ENCODE results near the gene KDM1B. TPM values are rescaled to one million over a fixed set of nuclear protein-coding genes. Genes with fewer than 3 reads are reported as not detected.

Gene KDM1B
- total and polyA plus RNA-seq, 9 of the 15 experiments (the other 6 are each of a cell fraction or from before 2014, with no cell fraction given): 1.4 to 58.9 (median 36.3) TPM

DNA sequence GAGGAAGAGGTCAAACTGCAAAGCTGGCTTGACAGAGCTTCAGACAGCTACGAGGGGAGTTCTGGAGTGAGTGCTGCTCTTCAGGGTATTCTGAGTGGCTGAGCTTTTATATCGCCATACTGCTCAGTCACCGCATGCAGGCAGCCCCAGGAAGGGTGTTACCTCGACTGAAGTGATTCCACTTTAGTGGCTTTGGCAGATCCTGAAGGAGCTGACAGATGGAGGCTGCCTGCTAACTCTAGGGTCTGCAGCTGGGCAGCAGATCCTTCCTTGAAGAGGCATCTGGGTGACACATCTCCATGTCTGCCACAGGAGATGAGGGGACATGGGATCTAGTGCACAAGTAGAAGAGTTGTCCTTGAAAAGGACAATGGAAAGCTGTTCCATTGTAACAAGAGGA lies 112.8 kb downstream of the KDM1B start:
- in situ Hi-C loops (cut with MboI) (no loop called here), intact Hi-C loops (cut with micrococcal nuclease) (no loop called here)
- Histone ChIP-seq H4K20me1 (replicated peaks; ENCODE audit: control insufficient read depth, insufficient read depth, low read length) (peaks cover under 1% of the 10 kb centered on the region; the same call in 1 of the 2 replicates), H3K9me1 (ENCODE audit: control insufficient read depth, insufficient read depth, low read length) (no peaks in the 10 kb centered on the region), H3K36me3 (ENCODE audit: control insufficient read depth, insufficient read depth, low read length) (no peaks in the 10 kb centered on the region; the same call in 2 of the 3 replicates), H3K79me2 (ENCODE audit: control insufficient read depth, insufficient read depth, low read length) (peaks cover 16% of the 10 kb centered on the region), H3K4me2 (ENCODE audit: insufficient read depth, low read length) (no peak overlapping the region), H3K4me1 (replicated peaks in 1 of 2; ENCODE audit: control insufficient read depth in 2 of 2, insufficient read depth in 2 of 2, low read length in 2 of 2) (peaks cover 11 to 24% of the 10 kb centered on the region in 2 experiments; a peak in 4 of 5 replicates), H2AFZ (ENCODE audit: low read depth, low read length) (peak overlapping the region; percentile 42), H3K27me3 (ENCODE audit: control insufficient read depth in 2 of 2, insufficient read depth in 2 of 2, low read length in 2 of 2) (no peaks in the 10 kb centered on the region), H3K27ac (ENCODE audit: extremely low read depth, low read depth, low read length) (no peak overlapping the region), H3K9ac (ENCODE audit: insufficient read depth in 1 of 2, low read depth in 2 of 2, low read length in 2 of 2) (no peak overlapping the region), H3K9me3 (replicated peaks; ENCODE audit: control insufficient read depth, insufficient read depth, low read depth, low read length) (peaks cover 6% of the 10 kb centered on the region), H3K4me3 (no peak overlapping the region)
- ChIA-PET POLR2A (interaction anchor here (1.1 to 2.1 kb wide), 3 partner anchors 9 to 26 kb away, joined by 4 to 7 read pairs (median 6); no protein-coding TSS in a partner anchor), CTCF (ENCODE audit: low intra/inter-chr PET ratio) (no interaction called here)
- TF ChIP-seq RNF2 (IDR thresholded peaks at IDR 0.05) (no peak), SNIP1 (IDR thresholded peaks at IDR 0.05; ENCODE audit: low read depth) (no peak), CBFB (CRISPR knock-in tag; IDR thresholded peaks at IDR 0.05) (no peak), CHD4 (IDR thresholded peaks at IDR 0.05; ENCODE audit: insufficient read depth, insufficient replicate concordance, low read depth, low read length, poor library complexity, severe bottlenecking) (no peak), ZFP30 (CRISPR knock-in tag; IDR thresholded peaks at IDR 0.05; ENCODE audit: borderline replicate concordance) (no peak), SP2 (IDR thresholded peaks at IDR 0.05; ENCODE audit: extremely low read depth, low read depth, low read length, poor library complexity, severe bottlenecking) (no peak), ZNF436 (CRISPR knock-in tag; IDR thresholded peaks at IDR 0.05) (no peak), MYNN (IDR thresholded peaks at IDR 0.05) (no peak), MYNN (CRISPR knock-in tag; IDR thresholded peaks at IDR 0.05) (no peak)
- TF ChIP-seq, protein P1, sequence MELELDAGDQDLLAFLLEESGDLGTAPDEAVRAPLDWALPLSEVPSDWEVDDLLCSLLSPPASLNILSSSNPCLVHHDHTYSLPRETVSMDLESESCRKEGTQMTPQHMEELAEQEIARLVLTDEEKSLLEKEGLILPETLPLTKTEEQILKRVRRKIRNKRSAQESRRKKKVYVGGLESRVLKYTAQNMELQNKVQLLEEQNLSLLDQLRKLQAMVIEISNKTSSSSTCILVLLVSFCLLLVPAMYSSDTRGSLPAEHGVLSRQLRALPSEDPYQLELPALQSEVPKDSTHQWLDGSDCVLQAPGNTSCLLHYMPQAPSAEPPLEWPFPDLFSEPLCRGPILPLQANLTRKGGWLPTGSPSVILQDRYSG (tag; conservative IDR thresholded peaks at IDR 0.05; ENCODE audit: low read depth): no peak
- TF ChIP-seq, protein P2, sequence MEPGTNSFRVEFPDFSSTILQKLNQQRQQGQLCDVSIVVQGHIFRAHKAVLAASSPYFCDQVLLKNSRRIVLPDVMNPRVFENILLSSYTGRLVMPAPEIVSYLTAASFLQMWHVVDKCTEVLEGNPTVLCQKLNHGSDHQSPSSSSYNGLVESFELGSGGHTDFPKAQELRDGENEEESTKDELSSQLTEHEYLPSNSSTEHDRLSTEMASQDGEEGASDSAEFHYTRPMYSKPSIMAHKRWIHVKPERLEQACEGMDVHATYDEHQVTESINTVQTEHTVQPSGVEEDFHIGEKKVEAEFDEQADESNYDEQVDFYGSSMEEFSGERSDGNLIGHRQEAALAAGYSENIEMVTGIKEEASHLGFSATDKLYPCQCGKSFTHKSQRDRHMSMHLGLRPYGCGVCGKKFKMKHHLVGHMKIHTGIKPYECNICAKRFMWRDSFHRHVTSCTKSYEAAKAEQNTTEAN (CRISPR knock-in tag; IDR thresholded peaks at IDR 0.05): no peak
- TF ChIP-seq, protein P3, sequence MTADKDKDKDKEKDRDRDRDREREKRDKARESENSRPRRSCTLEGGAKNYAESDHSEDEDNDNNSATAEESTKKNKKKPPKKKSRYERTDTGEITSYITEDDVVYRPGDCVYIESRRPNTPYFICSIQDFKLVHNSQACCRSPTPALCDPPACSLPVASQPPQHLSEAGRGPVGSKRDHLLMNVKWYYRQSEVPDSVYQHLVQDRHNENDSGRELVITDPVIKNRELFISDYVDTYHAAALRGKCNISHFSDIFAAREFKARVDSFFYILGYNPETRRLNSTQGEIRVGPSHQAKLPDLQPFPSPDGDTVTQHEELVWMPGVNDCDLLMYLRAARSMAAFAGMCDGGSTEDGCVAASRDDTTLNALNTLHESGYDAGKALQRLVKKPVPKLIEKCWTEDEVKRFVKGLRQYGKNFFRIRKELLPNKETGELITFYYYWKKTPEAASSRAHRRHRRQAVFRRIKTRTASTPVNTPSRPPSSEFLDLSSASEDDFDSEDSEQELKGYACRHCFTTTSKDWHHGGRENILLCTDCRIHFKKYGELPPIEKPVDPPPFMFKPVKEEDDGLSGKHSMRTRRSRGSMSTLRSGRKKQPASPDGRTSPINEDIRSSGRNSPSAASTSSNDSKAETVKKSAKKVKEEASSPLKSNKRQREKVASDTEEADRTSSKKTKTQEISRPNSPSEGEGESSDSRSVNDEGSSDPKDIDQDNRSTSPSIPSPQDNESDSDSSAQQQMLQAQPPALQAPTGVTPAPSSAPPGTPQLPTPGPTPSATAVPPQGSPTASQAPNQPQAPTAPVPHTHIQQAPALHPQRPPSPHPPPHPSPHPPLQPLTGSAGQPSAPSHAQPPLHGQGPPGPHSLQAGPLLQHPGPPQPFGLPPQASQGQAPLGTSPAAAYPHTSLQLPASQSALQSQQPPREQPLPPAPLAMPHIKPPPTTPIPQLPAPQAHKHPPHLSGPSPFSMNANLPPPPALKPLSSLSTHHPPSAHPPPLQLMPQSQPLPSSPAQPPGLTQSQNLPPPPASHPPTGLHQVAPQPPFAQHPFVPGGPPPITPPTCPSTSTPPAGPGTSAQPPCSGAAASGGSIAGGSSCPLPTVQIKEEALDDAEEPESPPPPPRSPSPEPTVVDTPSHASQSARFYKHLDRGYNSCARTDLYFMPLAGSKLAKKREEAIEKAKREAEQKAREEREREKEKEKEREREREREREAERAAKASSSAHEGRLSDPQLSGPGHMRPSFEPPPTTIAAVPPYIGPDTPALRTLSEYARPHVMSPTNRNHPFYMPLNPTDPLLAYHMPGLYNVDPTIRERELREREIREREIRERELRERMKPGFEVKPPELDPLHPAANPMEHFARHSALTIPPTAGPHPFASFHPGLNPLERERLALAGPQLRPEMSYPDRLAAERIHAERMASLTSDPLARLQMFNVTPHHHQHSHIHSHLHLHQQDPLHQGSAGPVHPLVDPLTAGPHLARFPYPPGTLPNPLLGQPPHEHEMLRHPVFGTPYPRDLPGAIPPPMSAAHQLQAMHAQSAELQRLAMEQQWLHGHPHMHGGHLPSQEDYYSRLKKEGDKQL (CRISPR knock-in tag; IDR thresholded peaks at IDR 0.05; ENCODE audit: borderline replicate concordance): no peak
- WGBS (ENCODE audit: insufficient coverage, low coverage, missing lambda C conversion rate): 19% methylated on average over 4 of the region's 4 CpGs
- FAIRE-seq (no peak), DNase-seq (ENCODE audit: extremely low read depth in 1 of 4, low spot score in 3 of 4) (no peak), ATAC-seq (no peak)
- BruUV-seq (replicated peaks): no TSS peak

Measured in K562 (cell line).